Activated CD4-positive, CD25-positive, alpha-beta regulatory T cell treated with anti-CD3 and anti-CD28 coated beads, Interleukin-2, amount 50 U/mL, for 16 hours (primary cell): ENCODE results near the gene NR0B1.

Experiments
- DNase-seq: peaks from one replicate; pipeline ENCODE4 v3.0.0-alpha.2; 2020; ENCODE audit warnings: low read depth, low spot score

Gene NR0B1

DNA sequence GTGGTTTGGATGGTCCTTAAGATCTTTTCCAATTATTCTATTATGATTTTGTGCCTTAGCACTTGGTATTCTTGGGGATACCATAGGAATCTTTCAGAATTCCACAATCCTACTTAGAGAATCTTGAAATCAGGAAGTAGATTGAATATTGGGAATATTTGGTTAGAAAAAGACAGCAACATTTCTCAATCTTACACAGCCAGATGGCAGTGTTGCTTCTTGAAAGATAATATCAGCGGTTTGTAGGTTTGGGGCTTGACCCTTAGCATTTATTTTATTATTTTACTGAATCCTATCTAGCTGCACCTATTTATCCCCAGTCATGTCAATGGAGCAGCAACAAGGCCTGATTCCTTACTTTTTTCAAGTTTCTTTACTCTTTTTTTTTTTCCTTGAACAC is 33.7 kb downstream of the NR0B1 start:
- no peak for DNase-seq

DNA sequence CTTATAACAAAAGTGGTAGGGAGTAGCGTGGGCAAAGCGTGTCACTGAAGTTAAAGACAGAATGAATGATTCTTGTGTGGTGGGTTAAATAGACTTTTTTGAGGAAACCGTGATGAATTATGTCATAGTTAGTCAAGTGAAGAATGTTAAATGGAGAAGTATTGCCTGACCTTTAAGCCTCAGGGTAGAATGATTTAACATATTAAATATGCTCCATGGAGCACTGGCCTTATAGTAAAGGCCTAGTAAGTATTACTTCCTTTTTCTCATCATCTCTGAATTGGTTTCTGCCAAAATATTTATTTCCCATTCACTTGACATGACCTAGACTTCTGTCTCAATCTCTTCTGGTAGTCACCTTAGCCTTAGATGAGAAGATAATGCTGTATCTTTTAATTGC is 38.6 kb downstream of the NR0B1 start:
- DNase-seq, result no peak

DNA sequence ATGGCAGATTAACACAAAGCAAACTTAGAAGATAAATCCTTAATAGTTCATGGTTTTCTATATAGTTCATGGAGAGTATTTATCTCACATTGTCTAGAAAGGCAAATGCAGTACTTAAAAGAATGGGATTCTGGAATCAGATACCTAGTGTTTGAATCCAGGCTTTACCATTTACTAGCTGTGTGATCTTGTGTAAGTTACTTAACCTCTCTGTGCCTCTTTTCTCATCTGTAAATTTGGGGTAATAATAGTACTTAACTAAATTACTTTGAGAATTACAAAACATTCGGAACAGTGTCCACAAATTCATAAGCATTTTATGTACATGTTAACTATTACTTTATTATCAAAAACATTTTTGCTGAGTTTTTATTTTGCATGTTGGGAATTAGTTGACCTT is 46.4 kb downstream of the NR0B1 start:
- no peak for DNase-seq

DNA sequence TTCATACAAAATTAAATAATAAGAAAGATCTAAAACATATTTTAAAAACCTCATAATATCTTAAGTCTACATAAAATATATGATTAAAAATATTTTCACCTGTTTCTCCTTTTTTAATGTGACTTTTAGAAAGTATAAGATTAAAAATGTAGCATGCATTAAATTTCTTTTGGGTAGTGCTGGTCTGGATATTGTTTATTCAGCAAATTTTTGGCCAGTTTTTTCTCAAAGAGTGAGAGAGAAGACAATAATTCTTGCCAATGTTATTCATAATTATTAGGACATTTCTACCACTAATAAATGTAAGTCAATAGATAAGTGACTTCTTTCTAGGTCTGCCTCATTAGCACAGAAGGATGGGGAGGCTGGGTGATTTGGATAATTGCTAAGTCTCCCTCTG is 48.2 kb downstream of the NR0B1 start:
- DNase-seq, result no peak

DNA sequence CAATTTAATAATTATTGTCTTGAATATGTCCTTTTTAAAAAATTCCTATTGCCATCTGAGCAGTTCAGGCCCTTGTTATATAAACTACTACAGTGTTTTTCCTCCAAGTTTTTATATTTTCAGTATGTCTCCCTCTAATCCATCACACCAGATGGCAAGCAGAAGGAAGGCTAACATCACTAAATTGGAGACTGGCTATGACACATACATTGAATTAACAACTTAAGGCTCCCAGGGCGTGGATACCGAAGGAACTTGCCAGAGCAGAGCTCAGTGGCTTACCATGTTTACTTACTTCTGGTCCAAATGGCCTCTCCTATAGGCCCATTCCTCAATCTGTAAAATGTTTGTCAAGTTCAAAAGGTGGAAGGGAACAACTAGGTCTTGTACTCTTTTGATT is 49.3 kb downstream of the NR0B1 start:
- DNase-seq, result no peak
